ENCODE measurements around the gene DNAJC15.

Gene DNAJC15

DNA sequence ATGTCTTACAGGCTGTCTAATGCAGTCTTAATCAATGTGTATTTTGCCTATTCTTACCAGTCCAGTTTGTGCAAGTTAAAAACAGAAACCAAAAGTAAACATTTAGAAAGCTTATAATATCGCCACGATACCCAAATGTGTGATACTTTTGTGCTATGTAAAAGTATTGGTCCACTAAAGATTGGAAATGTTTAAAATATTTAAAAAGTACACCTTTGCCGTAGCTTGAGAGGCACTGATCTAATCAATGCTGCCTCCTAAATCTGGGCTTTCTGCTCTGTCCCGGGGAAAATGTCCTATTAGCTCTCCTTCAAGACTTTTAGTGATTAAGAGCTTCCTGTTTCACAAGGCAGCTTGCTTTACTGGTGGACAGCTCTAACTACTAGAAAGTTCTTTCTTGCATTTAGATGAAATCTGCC is 64.7 kb downstream of the DNAJC15 start:
- H3K4me3 ChIP-seq (ENCODE audit: low read depth, low read length) = peak overlapping the region; percentile 42
- no peaks in the 10 kb centered on the region for H3K36me3 ChIP-seq (ENCODE audit: control insufficient read depth, insufficient read depth, low read length)
- no peaks in the 10 kb centered on the region for H3K27me3 ChIP-seq (ENCODE audit: control insufficient read depth, insufficient read depth, low read length)
- no peaks in the 10 kb centered on the region for H3K9me3 ChIP-seq (ENCODE audit: control insufficient read depth, low read length)
- H3K9ac ChIP-seq = no peak overlapping the region
- H3K79me2 ChIP-seq = no peaks in the 10 kb centered on the region
- no peaks in the 10 kb centered on the region for H3K4me1 ChIP-seq
- no peak overlapping the region for H2AFZ ChIP-seq
- no peak overlapping the region for H3K4me2 ChIP-seq (ENCODE audit: low read length)
- TF ChIP-seq, protein P1, sequence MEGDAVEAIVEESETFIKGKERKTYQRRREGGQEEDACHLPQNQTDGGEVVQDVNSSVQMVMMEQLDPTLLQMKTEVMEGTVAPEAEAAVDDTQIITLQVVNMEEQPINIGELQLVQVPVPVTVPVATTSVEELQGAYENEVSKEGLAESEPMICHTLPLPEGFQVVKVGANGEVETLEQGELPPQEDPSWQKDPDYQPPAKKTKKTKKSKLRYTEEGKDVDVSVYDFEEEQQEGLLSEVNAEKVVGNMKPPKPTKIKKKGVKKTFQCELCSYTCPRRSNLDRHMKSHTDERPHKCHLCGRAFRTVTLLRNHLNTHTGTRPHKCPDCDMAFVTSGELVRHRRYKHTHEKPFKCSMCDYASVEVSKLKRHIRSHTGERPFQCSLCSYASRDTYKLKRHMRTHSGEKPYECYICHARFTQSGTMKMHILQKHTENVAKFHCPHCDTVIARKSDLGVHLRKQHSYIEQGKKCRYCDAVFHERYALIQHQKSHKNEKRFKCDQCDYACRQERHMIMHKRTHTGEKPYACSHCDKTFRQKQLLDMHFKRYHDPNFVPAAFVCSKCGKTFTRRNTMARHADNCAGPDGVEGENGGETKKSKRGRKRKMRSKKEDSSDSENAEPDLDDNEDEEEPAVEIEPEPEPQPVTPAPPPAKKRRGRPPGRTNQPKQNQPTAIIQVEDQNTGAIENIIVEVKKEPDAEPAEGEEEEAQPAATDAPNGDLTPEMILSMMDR (IDR thresholded peaks at IDR 0.05) = no peak
- no peak overlapping the region for H3K27ac ChIP-seq

DNA sequence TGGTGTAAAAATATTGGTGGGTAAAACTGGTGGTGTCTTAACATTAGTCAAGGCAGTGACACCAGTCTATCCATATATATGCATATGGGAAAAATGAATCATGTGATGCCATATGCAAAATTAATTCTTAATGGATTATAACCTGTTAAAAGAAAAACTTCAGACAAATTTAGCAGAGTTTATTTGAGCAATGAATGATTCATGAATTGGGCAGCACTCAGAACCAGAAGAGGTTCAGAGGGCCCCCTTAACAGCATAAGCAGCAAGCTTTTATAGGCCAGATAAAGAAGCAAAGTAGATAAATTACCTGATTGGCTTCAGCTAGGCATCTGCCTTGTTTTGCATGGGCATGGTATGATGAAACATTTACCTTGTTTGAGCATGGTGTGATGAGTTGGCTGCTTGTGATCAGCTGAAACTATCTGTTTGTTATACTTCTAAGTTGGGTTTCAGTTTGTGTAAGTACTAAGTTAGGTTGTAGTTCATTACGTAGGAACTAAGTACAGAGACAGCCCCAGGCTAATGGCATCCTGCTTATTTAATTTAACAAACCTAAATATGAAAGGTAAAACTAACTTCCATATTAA is 66.6 kb downstream of the DNAJC15 start:
- H3K27ac ChIP-seq = no peak overlapping the region
- H3K4me1 ChIP-seq = no peaks in the 10 kb centered on the region
- no peaks in the 10 kb centered on the region for H3K79me2 ChIP-seq
- no peak overlapping the region for H3K4me2 ChIP-seq (ENCODE audit: low read length)
- H2AFZ ChIP-seq = no peak overlapping the region
- no peaks in the 10 kb centered on the region for H3K27me3 ChIP-seq (ENCODE audit: control insufficient read depth, insufficient read depth, low read length)
- no peak overlapping the region for H3K4me3 ChIP-seq (ENCODE audit: low read depth, low read length)
- no peaks in the 10 kb centered on the region for H3K9me3 ChIP-seq (ENCODE audit: control insufficient read depth, low read length)
- H3K9ac ChIP-seq = no peak overlapping the region
- TF ChIP-seq, protein P1 (IDR thresholded peaks at IDR 0.05) = no peak
- no peaks in the 10 kb centered on the region for H3K36me3 ChIP-seq (ENCODE audit: control insufficient read depth, insufficient read depth, low read length)

DNA sequence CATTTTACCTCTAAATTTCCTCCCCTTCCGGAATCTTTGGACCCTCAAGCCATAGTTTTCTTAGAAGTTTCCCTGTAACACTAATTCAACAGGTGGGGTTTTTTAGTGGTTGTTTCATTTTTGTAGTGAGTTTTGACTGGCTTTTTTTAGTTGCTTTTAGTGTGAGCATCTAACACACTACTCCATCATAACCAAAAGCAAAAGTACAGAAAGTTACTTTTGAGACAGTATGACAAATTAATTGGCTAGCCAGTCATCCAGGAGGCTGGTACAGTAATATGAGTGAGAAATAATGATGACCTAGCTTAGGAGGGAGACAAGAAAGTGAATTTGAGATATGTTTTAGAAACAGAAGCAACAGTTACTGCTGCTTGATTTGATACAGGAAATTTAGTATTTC is 71.5 kb downstream of the DNAJC15 start:
- H3K4me2 ChIP-seq (ENCODE audit: low read length) = no peak overlapping the region
- TF ChIP-seq, protein P1 (IDR thresholded peaks at IDR 0.05) = no peak
- H3K27me3 ChIP-seq (ENCODE audit: control insufficient read depth, insufficient read depth, low read length) = no peaks in the 10 kb centered on the region
- no peak overlapping the region for H2AFZ ChIP-seq
- H3K9me3 ChIP-seq (ENCODE audit: control insufficient read depth, low read length) = no peaks in the 10 kb centered on the region
- no peaks in the 10 kb centered on the region for H3K36me3 ChIP-seq (ENCODE audit: control insufficient read depth, insufficient read depth, low read length)
- no peak overlapping the region for H3K4me3 ChIP-seq (ENCODE audit: low read depth, low read length)
- no peaks in the 10 kb centered on the region for H3K79me2 ChIP-seq
- H3K27ac ChIP-seq = no peak overlapping the region
- H3K9ac ChIP-seq = no peak overlapping the region
- H3K4me1 ChIP-seq = no peaks in the 10 kb centered on the region

GRCh38 chr13:43095771-43096719 is 72.7 kb downstream of the DNAJC15 start:
- H3K36me3 ChIP-seq (ENCODE audit: control insufficient read depth, insufficient read depth, low read length) = no peaks in the 10 kb centered on the region
- H3K79me2 ChIP-seq = no peaks in the 10 kb centered on the region
- H3K4me2 ChIP-seq (ENCODE audit: low read length) = no peak overlapping the region
- no peak overlapping the region for H3K9ac ChIP-seq
- no peak overlapping the region for H2AFZ ChIP-seq
- no peak overlapping the region for H3K4me3 ChIP-seq (ENCODE audit: low read depth, low read length)
- no peaks in the 10 kb centered on the region for H3K27me3 ChIP-seq (ENCODE audit: control insufficient read depth, insufficient read depth, low read length)
- no peak overlapping the region for H3K27ac ChIP-seq
- no peaks in the 10 kb centered on the region for H3K4me1 ChIP-seq
- no peaks in the 10 kb centered on the region for H3K9me3 ChIP-seq (ENCODE audit: control insufficient read depth, low read length)
- TF ChIP-seq, protein P1 (IDR thresholded peaks at IDR 0.05) = no peak

All from parathyroid adenoma (tissue), 2 donors.